ENCODE results near the gene GABARAPL1.
"Not testable (repeated sequence)": the region's sequence is repeated elsewhere in the genome, so short reads cannot be mapped to it uniquely, and the experiment has no call there.

Gene GABARAPL1

GRCh38 chr12:10197879-10198278 is 14.8 kb upstream of the GABARAPL1 start:
- no peak for DNase-seq (ENCODE audit: low spot score)

- not testable (repeated sequence) for DNase-seq (ENCODE audit: low spot score)
Observed at GRCh38 chr12:10204495-10204894, 8.2 kb upstream of the GABARAPL1 start.

DNA sequence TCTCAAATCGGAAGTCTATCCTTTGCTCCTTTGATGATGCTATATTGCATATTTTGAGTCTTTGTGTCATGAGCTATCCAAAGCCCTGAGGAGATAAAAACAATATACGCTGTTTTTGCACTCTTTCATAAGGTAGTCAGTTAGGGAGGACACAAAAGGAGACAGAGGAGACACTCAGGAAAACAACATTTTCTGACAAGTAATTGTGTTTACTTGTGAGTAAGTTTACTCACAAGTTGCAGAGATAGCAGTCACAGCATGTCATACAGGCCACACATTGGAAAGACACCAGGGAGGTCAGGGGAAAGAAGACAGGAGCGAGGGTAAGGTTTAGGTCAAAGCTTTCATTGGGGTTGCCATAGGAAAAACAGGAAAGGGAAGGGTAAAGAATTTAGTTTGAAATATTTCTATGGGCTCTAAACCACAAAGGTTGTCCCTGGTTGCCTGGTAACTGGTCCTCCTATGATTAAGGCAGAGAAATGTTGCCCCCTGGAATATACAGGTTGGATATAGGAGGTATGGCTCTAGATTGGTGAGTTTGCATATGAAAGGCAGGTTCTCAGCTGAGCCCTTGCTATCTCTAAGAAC is 7.4 kb upstream of the GABARAPL1 start:
- no peak for DNase-seq (ENCODE audit: low spot score)

- DNase-seq (ENCODE audit: low spot score) = no peak
Observed at GRCh38 chr12:10207136-10207535, 5.5 kb upstream of the GABARAPL1 start.

DNA sequence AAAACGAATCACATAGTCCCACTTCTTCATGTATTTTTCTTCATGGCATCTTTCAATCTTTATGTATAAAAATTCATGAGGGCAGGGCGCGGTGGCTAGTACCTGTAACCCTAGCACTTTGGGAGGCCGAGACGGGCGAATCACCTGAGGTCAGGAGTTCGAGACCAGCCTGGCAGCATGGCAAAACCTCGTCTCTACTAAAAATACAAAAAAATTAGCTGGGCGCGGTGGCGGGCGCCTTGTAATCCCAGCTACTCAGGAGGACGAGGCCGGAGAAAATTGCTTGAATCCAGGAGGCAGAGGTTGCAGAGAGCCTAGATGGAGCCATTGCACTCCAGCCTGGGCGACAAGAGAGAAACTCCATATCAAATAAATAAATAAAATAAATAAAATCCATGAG is 2.5 kb upstream of the GABARAPL1 start:
- no peak for DNase-seq (ENCODE audit: low spot score)

DNA sequence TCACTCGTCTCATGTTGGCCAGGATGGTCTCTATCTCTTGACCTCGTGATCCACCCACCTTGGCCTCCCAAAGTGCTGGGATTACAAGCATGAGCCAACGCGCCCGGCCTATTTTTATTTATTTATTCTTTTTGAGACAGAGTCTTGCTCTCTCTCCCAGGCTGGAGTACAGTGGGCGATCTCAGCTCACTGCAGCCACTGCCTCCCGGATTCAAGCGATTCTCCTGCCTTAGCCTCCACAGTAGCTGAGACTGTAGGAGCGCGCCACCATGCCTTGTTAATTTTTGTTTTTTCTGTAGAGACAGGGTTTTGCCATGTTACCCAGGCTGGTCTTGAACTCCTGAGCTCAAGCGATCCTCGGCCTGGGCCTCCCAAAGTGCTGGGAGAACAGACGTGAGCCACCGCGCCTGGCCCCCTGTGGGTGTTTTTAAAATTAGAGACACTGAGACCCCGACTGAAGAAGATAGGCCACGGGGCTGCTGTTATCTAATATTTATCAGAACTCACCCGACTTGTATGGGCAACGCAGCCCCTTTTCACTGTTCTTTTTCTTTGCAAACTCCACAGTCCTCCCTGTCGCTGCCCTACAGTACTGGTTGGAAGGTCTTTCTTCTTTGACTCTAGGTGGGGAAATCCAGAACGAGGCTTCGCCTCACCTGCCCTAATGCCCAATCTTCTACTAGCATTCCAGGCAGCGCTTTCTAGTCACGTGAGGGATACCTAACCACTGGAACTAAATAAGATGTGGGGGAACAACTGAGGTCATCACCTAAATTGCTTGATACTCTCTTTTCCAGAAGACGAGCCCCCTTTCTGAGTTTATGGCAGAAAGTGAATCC is 1.4 kb upstream of the GABARAPL1 start:
- DNase-seq (ENCODE audit: low spot score) = no peak

- DNase-seq (ENCODE audit: low spot score) = peak; percentile 96
Observed at GRCh38 chr12:10211940-10212738, 538 bp upstream of the GABARAPL1 start.

DNA sequence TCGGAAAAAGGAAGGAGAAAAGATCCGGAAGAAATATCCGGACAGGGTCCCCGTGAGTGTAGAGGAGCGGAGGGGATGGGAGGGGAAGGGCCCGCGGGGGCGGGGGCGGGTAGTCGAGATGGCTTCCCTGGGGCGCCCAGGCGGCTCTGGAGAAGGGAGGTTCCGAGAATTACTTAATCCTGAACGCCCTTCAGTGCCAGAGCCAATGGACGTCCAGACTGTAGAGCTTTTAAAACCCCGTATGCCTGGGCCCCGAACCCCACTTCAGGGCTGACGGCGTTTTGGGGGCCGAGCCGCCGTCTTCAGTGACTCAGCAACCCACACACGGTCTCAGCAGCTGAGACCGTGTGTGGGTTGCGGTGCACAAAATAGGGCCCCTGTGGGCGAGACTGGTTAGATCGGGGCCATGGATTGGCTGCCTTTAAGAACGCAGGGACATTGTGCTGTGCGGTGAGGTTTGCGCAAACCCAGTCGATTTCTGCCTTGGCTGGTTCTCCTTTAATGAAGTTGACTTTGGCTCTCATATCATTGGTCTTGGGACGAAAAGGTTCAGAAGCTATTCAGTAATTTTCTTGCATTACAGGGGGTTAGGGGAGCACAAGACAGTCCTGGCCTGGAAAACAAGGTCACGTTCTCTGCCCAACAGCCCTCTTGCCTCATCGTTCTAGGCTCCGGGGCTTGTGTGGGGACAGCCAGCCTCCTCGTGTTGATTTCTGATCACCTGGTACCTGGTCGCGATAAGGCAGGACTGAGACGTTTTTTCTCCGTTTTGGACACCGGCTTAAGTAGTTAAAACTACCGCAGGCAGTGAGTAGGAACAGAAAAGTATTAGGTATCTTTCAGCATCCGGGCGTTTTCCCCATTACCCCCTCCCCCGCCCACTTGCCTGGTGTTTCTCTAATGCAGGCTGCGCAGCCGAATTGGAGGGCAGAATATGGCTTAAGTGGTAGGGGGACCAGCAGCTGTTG is 775 bp downstream of the GABARAPL1 start:
- peak; percentile 74 for DNase-seq (ENCODE audit: low spot score)

- DNase-seq (ENCODE audit: low spot score) = peak; percentile 46
Observed at GRCh38 chr12:10214136-10214894, 1.6 kb downstream of the GABARAPL1 start.

GRCh38 chr12:10214895-10215267 is 2.2 kb downstream of the GABARAPL1 start:
- no peak for DNase-seq (ENCODE audit: low spot score)

GRCh38 chr12:10215436-10215835 is 2.8 kb downstream of the GABARAPL1 start:
- DNase-seq (ENCODE audit: low spot score) = no peak

GRCh38 chr12:10215946-10216345 is 3.3 kb downstream of the GABARAPL1 start:
- DNase-seq (ENCODE audit: low spot score) = not testable (repeated sequence)

DNA sequence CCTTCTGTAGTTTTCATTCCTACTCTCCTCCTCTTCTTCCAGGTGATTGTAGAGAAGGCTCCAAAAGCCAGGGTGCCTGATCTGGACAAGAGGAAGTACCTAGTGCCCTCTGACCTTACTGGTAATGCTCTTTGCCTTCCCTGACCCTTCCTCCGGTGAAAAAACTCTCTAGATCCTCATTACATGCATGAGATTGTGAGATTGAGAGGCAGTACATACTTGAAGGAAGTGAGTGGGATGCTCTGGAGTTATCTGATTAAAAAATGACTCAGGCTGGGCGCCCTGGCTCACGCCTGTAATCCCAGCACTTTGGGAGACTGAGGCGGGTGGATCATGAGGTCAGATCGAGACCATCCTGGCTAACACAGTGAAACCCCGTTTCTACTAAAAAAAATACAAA is 5.3 kb downstream of the GABARAPL1 start:
- no peak for DNase-seq (ENCODE audit: low spot score)

- DNase-seq (ENCODE audit: low spot score) = peak; percentile 75
Observed at GRCh38 chr12:10220398-10221077, 7.9 kb downstream of the GABARAPL1 start.

- no peak for DNase-seq (ENCODE audit: low spot score)
Observed at GRCh38 chr12:10221846-10222245, 9.2 kb downstream of the GABARAPL1 start.

GRCh38 chr12:10223208-10223607 is 10.5 kb downstream of the GABARAPL1 start:
- DNase-seq (ENCODE audit: low spot score) = no peak

DNA sequence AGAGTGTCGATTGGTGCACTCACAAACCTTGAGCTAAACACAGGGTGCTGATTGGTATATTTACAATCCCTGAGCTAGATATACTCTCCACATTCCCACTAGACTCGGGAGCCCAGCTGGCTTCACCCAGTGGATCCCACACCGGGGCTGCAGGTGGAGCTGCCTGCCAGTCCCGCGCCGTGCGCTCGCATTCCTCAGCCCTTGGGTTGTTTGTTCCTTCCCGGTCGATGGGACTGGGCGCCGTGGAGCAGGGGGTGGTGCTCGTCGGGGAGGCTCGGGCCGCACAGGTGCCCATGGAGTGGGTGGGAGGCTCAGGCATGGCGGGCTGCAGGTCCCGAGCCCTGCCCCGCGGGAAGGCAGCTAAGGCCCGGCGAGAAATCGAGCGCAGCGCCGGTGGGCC is 12.7 kb downstream of the GABARAPL1 start:
- not testable (repeated sequence) for DNase-seq (ENCODE audit: low spot score)

DNA sequence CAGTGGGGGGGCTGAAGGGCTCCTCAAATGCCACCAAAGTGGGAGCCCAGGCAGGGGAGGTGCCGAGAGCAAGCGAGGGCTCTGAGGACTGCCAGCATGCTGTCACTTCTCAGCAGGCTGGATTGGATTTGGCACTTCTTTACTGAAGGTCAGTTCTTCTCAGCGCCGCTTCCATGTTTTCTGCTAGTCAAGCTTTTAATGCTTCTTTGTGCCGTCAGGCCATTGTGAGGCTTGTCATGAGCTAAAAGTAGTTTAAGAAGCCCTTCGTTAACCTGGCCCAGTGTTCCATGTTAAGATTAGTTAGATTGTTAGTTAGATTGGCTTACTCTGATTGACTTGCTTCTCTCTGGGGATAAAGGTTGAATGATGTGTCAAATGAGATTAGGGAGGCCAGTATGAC is 13.4 kb downstream of the GABARAPL1 start:
- no peak for DNase-seq (ENCODE audit: low spot score)

DNA sequence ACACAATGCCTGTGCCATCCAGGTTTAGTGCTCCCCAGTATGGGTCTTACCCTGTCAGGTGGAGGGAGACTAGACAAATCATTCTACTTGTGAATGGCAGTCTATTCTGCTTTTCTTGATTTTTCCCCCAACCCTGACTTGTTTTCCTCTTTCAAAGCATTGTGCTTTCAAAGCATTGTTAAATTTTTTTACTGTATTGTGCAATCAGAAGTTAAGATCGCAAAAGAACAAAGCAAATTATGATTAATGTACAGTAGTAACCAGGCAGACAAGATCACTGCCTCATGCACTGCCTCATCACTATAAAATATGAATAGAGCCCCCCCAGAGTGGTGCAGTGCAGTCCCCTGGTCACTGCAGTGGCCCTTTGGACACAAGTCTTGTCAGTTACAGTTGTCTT is 14.1 kb downstream of the GABARAPL1 start:
- no peak for DNase-seq (ENCODE audit: low spot score)

DNA sequence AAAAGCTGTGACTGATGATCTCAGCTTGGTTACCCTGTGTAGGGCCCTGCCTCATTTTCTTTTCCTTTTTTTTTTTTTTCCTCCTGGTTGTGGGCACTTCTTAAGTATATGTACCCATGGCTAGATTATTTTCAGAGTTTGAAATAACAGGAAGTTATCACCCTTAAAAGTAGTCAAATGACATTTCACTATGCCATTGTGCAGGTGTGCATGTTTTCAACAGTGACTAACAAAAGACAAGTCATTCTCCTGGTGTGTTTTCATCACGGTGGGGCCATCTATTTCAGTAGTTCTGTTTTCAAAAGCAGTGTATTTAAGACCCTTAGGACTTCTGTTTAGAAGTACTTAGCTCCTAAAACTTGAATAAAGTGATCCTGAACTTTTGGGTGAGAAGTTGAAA is 15.0 kb downstream of the GABARAPL1 start:
- DNase-seq (ENCODE audit: low spot score) = no peak

All from pons (tissue), 1 donor.